Measurements from ENCODE around the gene KRTDAP. TPM values are rescaled to one million over a fixed set of nuclear protein-coding genes. Genes with fewer than 3 reads are reported as not detected.
A peak's percentile ranks its signal among the peaks of the same experiment; 100 is the strongest.

Gene KRTDAP
- total RNA-seq, 1 donor from 2014 or later, result not detected

- Mint-ChIP-seq H3K36me3 (ENCODE audit: low read depth) (no peaks in the 10 kb centered on the region), H3K9me3 (no peaks in the 10 kb centered on the region), H3K4me1 (peaks cover 15% of the 10 kb centered on the region), H3K27me3 (peaks cover 30% of the 10 kb centered on the region), H3K4me3 (peak within 1 kb of the TSS; percentile 75), H3K27ac (no peak within 1 kb of the TSS)
- DNase-seq (no peak), ATAC-seq (ENCODE audit: low read depth) (no peak)
- intact Hi-C loops (cut with micrococcal nuclease), result no loop called here
- ChIA-PET CTCF (no interaction called here), POLR2A (no interaction called here)
- TF ChIP-seq, protein P1, sequence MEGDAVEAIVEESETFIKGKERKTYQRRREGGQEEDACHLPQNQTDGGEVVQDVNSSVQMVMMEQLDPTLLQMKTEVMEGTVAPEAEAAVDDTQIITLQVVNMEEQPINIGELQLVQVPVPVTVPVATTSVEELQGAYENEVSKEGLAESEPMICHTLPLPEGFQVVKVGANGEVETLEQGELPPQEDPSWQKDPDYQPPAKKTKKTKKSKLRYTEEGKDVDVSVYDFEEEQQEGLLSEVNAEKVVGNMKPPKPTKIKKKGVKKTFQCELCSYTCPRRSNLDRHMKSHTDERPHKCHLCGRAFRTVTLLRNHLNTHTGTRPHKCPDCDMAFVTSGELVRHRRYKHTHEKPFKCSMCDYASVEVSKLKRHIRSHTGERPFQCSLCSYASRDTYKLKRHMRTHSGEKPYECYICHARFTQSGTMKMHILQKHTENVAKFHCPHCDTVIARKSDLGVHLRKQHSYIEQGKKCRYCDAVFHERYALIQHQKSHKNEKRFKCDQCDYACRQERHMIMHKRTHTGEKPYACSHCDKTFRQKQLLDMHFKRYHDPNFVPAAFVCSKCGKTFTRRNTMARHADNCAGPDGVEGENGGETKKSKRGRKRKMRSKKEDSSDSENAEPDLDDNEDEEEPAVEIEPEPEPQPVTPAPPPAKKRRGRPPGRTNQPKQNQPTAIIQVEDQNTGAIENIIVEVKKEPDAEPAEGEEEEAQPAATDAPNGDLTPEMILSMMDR (IDR thresholded peaks at IDR 0.05), result no peak
These were observed 43.0 kb upstream of the KRTDAP start, which contains the start of gene GAPDHS for GRCh38 chr19:35533201-35533821. Gene GAPDHS, plus strand, starts transcription at chr19:35533456. Its CDS starts 72 bp downstream, at chr19:35533528.

DNA sequence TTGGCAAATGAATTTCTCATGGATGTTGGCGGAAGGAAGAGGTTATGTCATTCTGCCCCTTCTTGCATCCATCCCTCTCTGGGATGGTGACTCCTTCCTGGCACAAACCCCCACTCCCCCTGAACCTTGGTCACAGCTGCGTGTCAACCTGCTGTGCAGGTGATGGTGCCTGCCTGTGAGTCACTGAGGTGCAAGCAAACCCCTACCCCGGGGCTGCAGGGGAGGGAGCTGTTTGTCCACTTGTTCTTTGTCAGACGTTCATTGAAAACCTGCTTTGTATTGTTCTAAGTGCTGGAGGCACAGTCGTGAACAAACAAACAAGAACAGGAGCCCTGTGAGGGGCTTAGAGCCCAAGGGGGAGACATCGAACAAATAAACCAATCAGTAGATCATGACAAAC is 41.0 kb upstream of the KRTDAP start:
- no peak for DNase-seq
- ChIA-PET CTCF (no interaction called here), POLR2A (no interaction called here)
- intact Hi-C loops (cut with micrococcal nuclease), result no loop called here
- peaks cover 44% of the 10 kb centered on the region for H3K27me3 Mint-ChIP-seq
- no peak overlapping the region for H3K27ac Mint-ChIP-seq
- no peak for ATAC-seq (ENCODE audit: low read depth)
- TF ChIP-seq, protein P1 (IDR thresholded peaks at IDR 0.05), result no peak
- no peaks in the 10 kb centered on the region for H3K9me3 Mint-ChIP-seq
- H3K4me3 Mint-ChIP-seq, result no peak overlapping the region
- H3K36me3 Mint-ChIP-seq (ENCODE audit: low read depth), result no peaks in the 10 kb centered on the region
- peaks cover 15% of the 10 kb centered on the region for H3K4me1 Mint-ChIP-seq

DNA sequence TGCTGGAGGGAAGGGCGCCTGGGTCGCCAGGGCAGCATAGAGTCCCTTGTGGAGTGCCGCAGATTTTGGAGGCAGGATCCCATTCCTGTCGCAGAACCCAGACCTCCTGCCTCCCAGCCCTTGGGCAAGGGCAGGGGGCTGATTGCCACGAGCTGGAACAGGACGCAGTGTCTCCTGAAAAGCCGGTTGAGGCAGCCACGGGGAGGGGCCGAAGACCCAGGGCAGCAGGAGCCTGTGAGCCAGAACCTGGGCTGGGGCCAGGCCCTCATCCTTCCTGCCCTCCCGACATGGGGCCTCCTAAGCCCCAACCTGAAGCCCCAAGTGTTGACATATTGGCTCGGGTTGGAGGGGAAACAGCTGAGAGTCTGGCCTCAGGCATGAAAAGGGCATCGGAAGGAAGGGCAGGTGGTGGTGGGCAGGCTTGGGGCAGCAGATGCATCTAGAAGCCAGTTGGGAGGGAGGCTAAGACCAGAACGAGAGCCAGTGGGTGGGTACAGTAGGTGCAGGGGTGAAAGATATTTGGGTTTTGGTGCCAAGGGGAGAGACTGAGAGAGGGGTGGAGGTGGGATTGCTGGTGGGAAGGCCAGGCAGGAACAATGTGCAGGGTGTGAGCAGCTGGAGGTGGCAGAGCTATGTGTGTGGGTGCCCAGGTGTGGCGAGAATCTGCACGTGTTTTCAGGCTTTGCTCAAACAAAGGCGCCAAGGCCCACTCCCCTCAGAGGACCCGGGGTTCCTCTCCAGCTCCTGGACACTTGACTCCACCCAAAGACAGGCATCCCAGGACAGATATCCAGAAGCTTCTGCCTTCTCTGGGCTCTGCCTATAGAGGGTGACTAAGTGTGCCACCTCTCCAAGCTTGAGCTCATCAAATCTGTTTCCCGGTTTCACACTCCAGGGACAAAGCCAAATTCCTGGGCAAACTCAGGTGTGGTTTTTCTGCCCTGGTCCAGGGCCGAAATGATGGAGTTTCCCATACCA is 39.3 kb upstream of the KRTDAP start:
- intact Hi-C loops (cut with micrococcal nuclease), result no loop called here
- ChIA-PET POLR2A (interaction anchor here (0.6 kb wide), 1 partner anchor 179 kb away, joined by 3 read pairs; no protein-coding TSS in a partner anchor), CTCF (no interaction called here)
- Mint-ChIP-seq H3K27me3 (peaks cover 49% of the 10 kb centered on the region), H3K36me3 (ENCODE audit: low read depth) (no peaks in the 10 kb centered on the region), H3K4me3 (no peak overlapping the region), H3K4me1 (peaks cover 15% of the 10 kb centered on the region), H3K27ac (no peak overlapping the region), H3K9me3 (no peaks in the 10 kb centered on the region)
- TF ChIP-seq, protein P1 (IDR thresholded peaks at IDR 0.05), result no peak
- no peak for DNase-seq
- ATAC-seq (ENCODE audit: low read depth), result no peak

- DNase-seq, result no peak
- peaks cover 6% of the 10 kb centered on the region for H3K4me1 Mint-ChIP-seq
These were observed 38.2 kb upstream of the KRTDAP start, which contains the start of gene SBSN for GRCh38 chr19:35528218-35529038. Gene SBSN, minus strand, starts transcription at chr19:35528311. Its CDS starts 30 bp downstream, at chr19:35528281.

More at GRCh38 chr19:35528218-35529038, 38.2 kb upstream of the KRTDAP start, which contains the start of gene SBSN:
- Mint-ChIP-seq H3K27me3 (peaks cover 44% of the 10 kb centered on the region), H3K4me3 (no peak within 1 kb of the TSS), H3K9me3 (no peaks in the 10 kb centered on the region), H3K27ac (no peak within 1 kb of the TSS), H3K36me3 (ENCODE audit: low read depth) (no peaks in the 10 kb centered on the region)
- CTCF ChIA-PET, result no interaction called here
- ATAC-seq (ENCODE audit: low read depth), result no peak
- POLR2A ChIA-PET, result interaction anchor here (0.6 kb wide), 1 partner anchor 178 kb away, joined by 3 read pairs; no protein-coding TSS in a partner anchor
- TF ChIP-seq, protein P1 (IDR thresholded peaks at IDR 0.05), result no peak
- intact Hi-C loops (cut with micrococcal nuclease), result no loop called here

All from activated B cell treated with CpG ODN at 0.5 μM for 24 hours (primary cell).